Central memory CD4-positive, alpha-beta T cell (primary cell): Measurements from ENCODE around the gene FSCN2.

Experiments used
- DNase-seq: peaks from one replicate; pipeline ENCODE4 v3.0.0; 2022

The FSCN2 gene

DNA sequence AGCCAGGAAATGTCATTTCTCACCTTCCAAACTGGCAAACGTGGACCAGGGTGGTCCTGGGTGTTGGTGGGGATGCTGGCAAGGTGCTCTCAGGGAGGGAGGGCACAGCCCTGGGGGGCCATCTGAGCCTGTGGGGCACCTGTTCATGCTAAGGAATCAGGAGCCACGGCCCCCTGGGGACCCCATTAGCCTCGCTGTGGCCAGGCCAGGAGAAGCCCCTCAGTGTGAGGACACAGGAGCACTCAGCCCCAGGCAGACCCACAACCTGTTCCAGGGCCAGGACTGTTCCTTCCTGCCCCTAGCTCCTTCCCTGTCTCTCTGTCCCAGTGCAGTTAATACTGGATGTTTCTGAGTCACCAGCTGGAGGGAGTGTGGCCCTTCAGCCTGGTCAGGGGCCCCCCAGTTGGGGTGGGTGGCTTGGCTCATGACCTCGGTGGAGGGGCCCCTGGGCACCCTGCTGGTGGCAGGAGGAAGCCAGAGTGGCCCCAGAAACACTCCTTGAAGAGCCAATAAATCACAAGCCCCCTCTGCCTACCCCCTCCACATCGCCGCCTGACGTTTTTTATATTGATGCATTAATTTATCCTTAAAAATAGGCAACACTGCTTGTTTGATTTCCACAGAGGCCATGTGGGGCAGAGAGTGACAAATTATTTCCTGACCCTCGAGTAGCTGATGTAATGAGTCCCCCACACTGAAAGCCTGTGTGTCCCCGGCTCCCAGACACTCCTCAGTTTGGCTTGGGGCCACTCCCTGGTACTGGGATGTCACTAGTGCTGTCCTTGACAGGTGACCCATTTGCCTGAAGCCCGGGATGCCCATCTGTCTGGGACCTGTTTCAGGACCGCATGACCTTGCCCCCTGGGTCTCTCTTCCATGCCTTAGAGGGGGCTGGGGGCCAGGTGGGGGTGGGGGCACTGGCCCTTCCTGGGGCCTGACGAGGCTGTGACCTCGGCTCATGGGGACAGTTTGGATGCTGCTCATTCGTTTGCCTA is 37.9 kb upstream of the FSCN2 start:
- no peak for DNase-seq

DNA sequence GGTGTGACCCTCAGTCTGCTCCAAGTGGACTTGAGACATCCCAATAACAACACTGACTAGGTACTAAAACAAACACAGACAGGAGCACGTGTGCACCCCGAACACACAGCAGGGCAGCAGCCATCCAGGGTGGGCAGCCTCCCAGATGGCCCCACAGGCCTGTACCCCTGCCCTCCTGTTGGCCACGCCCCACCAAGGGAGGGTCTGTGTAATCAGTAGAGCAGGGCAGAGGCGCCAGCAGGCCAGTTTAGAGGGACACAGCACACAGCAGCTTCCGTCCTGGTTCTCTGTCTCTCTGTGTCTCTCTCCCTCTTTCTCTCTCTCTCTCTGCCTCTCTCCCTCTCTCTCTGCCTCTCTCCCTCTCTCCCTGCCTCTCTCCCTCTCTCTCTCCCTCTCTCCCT is 37.0 kb upstream of the FSCN2 start:
- no peak for DNase-seq

DNA sequence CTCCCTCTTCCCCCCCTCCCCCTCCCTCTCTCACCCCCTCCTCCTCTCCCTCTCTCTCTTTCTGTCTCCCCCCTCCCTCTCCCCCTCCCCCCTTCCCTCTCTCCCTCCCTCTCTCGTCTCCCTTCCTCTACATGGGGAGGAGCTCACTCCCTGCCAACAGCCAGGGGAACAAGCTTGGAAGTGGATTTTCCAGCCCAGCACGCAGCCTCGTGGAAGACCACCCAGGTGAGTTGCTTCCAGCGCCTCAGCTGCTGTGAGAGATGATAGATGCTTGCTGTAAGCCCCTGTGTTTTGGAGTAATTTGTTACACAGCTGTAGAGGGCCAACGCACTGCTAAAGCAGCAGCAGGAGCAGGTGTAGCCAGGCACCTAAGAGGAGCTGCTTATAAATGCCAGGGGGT is 36.4 kb upstream of the FSCN2 start:
- no peak for DNase-seq

DNA sequence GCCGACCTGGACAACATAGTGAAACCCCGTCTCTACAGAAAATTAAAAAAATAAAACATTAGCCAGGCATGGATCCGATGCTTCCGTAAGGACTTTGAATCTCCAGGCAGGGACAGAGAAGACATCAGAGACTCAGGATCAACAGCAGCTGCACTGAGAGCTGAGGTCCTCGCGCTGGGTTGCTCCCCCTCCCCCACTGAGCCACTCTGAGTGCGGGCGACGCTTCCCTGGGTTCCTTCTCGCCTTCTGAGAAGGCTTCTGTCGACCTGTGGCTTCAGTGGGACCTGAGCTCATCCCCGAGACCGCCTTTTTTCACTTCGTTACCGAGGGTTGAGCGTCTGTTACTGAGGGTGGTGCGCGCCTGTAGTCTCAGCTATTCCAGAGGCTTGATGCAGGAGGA is 36.0 kb upstream of the FSCN2 start:
- no peak for DNase-seq

DNA sequence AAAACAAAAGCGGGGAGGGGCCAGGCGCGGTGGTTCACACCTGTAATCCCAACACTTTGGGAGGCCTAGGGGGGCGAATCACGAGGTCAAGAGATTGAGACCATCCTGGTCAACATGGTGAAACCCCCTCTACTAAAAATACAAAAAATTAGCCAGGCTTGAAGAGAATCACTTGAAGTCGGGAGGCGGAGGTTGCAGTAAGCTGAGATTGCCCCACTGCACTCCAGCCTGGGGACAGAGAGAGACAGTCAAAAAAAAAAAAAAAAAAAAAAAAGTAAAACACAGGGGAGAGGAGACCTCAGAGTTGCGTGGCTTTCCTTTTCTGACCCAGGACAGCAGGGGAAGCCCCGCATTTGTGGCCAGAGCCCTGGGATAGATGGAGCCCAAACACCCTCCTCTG is 35.5 kb upstream of the FSCN2 start:
- no peak for DNase-seq

DNA sequence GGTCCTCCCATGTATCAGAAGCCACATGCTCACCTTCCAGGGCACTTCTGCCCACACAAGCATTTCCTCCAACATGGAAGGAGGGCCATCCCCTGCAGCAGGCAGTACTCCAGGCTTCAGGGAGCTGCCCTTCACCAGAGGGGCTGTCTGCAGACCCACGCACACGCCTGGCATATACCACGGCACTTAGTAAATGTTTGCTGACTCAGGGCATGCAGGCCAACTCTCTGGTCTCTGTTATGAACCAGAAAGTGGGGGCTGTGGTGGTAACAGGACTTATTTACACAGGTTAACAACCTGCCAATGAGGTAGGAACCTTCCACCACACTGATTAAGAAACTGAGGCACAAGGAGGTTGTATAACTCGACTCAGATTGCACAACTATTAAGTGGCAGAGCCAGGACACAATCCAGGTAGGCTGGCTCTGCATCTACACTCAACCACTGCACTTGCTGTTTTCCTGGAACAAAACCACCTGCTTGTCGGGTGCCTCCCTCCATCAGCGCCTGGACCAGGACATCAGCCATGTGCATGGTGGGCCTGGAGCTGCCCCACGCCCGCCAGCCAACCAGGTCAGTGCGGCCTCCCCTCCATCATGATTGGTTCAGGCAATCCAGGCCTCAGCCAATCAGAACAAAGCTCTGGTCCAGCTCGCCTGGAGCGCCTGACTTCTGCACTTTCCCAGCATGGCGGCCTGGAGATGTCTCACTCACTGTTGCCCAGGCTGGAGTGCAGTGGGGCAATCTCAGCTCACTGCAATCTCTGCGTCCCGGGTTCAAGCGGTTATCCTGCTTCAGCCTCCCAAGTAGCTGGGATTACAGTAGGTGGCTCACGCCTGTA is 34.8 kb upstream of the FSCN2 start:
- no peak for DNase-seq

DNA sequence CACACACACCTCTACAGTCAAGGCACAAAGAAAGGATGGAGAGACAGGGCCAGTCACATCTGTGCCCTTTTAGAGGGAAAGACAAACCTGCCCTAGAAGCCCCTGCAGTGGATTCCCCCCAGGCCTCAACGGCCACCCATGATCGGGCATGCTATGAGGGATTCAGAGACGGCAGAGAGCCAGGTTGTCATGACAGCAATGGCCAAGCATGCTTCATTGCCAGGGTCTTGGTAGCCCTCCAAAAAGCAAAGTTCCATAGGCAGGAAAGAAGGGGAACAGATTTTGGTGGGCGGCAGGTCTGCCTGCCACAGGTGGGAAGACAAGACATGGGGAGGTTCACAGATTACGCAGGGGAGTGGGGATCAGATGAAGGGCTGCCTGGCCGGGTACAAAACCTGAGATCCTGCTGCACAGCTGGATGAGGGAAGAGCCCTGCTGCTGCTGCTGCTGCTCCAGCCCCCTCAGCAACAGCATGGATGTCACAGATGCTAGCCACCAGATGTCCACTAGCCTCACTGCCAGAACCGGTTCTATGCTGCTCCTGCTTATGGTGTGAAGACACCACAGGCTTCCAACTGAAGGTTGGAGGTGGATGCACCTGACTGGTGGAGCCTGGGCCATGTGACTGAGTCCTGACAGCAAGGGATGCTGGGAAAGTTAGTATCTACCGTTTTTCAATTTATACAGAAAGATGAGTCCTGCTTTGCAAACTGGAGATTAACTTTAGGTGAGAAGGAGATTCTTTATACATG is 33.4 kb upstream of the FSCN2 start:
- DNase-seq = no peak

DNA sequence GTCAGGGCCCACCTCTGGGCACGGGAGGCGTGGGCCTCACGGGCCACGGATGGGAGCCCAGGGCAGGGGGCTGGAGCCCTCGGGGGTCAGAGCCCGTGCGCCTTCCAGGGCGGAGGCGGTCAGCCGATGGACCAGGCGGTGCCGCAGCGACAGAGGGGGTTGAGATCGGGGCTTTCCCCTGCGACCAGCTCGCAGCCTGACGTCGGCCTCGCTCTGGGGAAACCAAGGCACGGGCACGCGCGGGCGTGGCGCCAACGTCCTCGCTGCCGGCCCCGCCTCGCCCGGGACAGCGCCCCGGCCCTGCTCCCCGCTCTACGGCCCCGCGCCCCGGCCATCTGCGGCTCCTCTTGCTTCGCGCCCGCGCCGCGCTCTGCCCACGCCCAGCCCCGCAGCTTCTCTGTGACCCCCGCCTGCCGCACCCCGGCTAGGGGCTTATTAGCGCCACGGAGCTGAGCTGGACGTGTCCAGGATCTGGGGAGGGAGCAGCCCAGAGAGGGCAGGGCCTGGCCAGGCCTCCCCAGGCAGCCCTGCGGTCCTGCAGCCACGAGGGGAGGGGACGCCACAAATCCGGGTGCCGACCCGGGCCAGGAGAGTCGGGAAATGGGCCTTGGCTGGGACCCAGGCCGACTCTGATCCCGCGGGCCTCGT is 29.1 kb upstream of the FSCN2 start:
- no peak for DNase-seq

DNA sequence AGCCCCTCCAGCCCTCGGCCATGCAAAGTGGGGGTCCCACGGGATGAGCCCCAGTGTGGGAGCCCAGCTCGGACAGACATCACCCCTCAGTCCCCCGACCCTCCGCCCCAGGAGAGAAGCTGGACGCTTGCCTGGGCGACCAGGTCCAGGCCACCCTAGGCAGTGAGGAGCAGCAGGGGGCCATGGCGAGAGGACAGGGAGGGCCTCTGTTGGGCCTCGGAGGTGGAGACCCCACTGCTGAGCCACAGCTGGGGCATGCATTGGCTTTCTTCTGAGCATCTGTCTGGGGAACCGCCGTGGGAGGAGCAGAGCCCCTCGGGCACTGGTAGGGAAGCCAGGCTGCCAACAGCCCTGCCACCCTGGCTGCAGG is 28.6 kb upstream of the FSCN2 start:
- DNase-seq = no peak

DNA sequence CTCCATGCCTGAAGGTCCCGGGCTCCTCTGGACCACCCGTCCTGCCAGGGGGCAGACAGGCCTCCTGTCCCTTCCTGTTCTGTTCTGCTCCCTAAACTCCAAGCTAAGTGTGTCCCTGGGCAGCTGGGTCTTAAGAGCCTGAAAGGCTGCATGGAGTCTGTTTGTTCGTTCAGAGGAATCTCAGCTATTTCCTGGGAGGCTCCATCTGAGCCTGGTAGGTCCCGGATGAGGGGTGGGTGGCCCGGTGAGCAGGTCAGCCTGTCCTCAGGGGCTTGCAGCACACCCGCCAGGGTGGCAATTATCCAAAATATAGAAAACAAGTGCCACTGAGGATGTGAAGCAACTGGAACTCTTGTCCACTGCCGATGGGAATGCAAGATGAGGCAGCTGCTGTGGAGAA is 28.1 kb upstream of the FSCN2 start:
- DNase-seq = no peak

DNA sequence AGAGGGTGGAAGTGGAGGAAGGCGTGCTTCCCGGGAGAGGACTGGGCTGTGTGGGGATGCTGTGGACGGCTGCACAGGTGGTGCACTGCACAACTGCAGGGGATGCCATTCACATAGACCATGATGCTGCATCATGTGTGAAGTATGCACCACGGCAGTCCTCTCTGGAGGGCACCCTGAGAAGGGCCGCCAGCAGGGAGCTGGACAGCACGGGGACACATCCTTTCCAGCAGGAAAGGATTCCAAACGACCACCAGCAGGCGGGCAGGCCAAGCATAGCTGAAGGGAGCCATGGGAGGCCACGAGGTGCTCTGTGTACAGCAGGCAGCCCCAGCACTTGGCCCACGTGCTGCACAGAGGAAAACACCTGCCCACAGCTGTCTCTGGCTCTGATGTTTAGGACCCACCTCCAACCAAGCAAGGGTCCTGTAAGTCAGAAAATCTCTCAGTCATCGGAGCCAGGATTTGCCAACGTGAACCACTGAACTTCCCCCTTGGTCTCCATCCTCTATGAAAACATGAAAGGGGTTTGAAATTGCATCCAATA is 25.6 kb upstream of the FSCN2 start:
- no peak for DNase-seq

DNA sequence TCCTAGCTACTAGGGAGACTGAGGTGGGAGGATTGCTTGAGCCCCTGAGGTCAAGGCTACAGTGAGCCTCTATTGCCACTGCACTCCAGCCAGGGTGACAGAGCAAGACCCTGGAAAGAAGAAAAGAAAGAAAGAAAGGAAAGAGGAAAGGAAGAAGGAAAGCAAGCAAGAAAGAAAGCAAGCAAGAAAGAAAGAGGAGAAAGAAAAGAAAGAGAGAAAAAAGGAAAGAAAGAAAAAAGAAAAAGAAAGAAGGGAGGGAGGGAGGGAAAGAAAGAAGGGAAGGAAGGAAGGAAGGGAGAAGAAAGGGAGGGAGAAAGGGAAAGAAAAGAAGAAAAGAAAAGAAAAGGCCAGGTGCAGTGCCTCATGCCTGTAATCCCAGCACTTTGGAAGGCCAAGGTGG is 24.6 kb upstream of the FSCN2 start:
- no peak for DNase-seq

DNA sequence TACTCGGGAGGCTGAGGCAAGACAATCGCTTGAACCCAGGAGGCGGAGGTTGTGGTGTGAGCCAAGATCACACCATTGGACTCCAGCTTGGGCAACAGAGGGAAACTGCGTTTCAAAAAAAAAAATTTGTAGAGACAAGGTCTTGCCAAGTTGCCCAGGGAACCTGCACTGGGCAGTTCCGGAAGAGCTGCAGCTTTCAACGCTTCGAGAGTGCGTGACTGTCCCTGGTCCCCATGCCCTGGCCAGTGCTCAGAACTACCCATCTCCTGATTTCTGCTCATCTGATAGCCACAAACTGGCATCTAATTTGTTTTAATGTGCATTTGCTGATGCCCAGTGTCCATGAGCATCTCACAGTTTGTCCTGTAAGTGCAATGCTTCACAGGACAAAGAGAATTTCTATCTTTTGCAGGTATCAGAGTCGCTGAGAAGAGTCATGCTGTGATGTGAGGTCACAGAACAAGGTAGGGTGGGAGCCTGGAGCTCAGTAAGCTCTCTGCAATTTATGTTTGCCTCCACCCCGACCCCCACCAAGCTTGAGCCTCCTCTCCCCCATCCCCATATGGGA is 19.5 kb upstream of the FSCN2 start:
- no peak for DNase-seq

DNA sequence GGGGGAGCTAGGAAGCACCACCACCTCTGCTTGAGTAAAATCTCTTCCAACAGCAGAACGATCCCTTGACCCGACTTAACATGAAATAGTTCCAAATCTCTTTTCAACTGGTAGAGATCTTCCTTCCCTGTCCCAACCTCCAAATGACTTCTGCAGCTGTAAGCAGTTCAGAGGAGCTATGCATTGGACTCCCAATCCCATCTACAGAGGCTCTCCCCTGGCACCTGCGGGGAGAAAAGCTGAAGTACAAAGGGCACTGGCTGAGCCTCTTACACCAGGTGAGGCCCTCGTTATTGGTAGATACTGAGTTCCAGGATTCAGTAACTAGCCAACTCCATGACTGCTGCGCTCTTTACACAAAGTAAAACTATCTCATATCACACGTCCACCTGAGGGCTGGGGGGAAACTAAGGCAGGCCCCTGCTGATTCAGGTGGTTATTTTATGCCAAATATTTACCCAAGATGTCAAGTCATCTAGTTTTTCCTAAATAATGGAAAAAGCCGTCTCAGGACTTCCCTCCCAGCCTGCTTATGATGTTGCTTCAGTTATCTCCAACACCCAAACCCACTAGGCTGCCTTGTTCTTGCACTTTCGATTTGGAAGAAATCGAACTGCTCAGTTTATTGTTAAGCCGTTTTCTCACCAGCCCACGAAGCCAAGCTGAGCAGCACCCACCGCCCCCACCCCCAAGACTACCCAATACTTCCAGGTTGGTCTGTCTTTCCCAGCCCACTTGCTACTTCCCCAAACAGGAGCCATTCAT is 18.8 kb upstream of the FSCN2 start:
- DNase-seq = peak; percentile 33

DNA sequence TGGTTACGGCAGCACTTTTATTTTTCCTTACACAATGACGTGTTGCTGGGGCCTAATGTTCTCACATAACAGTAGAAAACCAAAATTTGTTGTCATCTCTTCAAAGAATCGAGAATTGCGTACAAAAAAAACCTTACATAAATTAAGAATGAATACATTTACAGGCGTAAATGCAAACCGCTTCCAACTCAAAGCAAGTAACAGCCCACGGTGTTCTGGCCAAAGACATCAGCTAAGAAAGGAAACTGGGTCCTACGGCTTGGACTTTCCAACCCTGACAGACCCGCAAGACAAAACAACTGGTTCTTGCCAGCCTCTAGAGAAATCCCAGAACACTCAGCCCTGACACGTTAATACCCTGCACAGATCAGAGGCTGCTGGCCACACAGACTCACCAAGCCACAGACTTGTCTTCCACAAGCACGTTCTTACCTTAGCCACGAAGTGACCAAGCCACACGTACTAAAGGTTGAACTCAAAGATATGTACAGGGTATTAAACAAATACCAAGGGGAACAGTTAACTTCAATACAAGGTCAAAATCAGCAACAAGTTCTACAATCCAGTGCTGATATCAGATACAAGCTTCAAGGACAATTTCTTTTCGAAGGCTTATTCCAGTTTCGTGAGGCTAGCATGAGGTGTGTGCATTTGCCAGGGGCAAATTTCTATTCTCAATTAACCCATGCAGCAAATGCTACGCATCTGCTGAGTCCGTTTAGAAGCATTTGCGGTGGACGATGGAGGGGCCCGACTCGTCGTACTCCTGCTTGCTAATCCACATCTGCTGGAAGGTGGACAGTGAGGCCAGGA is 18.0 kb upstream of the FSCN2 start:
- DNase-seq = no peak

DNA sequence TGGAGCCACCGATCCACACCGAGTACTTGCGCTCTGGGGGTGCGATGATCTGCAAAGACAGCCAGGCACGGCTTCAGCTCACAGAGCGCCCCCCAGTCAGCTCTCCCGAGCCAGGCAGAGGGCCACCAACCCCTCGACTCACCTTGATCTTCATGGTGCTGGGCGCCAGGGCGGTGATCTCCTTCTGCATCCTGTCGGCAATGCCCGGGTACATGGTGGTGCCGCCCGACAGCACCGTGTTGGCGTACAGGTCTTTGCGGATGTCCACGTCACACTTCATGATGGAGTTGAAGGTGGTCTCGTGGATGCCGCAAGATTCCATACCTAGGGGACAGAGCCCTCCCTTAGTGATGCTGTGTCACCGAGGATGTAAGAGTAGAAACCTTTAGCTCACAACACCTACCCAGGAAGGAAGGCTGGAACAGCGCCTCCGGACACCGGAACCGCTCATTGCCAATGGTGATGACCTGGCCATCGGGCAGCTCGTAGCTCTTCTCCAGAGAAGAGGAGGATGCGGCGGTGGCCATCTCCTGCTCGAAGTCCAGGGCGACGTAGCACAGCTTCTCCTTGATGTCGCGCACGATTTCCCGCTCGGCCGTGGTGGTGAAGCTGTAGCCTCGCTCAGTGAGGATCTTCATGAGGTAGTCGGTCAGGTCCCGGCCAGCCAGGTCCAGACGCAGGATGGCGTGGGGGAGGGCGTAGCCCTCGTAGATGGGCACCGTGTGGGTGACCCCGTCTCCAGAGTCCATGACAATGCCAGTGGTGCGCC is 17.2 kb upstream of the FSCN2 start:
- peak; percentile 54 for DNase-seq

DNA sequence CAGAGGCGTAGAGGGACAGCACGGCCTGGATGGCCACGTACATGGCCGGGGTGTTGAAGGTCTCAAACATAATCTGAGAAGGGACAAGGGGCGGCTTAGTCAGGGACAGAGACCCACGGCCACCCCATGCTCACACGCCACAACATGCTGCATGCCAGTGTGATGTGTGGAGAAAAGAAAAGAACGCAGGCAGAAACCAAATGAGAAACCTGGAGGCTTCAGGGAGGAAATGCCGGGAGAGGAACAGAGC is 16.7 kb upstream of the FSCN2 start:
- no peak for DNase-seq

DNA sequence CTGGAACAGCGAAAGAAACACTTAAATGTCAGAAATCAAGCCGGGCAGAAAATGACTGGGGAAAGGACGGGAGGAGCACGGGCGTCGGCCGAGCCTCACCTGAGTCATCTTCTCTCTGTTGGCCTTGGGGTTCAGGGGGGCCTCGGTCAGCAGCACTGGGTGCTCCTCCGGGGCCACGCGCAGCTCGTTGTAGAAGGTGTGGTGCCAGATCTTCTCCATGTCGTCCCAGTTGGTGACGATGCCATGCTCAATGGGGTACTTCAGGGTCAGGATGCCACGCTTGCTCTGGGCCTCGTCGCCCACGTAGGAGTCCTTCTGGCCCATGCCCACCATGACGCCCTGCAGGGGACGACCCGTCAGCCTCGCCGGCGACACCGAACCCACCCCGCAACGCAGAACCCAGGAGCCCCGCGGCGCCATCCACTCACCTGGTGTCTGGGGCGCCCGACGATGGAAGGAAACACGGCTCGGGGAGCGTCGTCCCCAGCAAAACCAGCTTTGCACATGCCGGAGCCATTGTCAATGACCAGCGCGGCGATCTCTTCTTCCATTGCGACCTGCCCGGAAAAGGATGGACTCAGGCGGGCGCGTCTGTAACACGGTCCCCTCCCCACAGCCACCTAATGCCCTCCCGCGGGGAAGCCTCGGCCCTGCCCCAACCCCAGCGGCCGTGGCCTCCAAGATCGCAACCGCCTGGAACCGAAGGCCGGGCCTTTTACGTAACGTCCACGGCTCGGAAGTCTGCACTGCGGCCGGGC is 16.2 kb upstream of the FSCN2 start:
- DNase-seq = peak; percentile 31
